Liver (tissue), 9 donors: Measurements from ENCODE around the gene KRTAP5-2. TPM values are rescaled to one million over a fixed set of nuclear protein-coding genes. Genes with fewer than 3 reads are reported as not detected.

ENCODE experiments used
- DNase-seq: peaks from one replicate; pipeline ENCODE4 v3.0.0-alpha.2; 2017; ENCODE audit warnings: low spot score
- H3K27ac ChIP-seq, 2 donors: one replicate each; pipeline ENCODE4 v1.7.0; 2013; ENCODE audit warnings: inconsistent platforms in 2 of 2, low read length in 2 of 2, control low read depth in 1 of 2, low read depth in 1 of 2, mild to moderate bottlenecking in 1 of 2
- H3K27me3 ChIP-seq, 4 donors: one replicate each; pipeline versions ENCODE4 v1.6.1 to v1.7.0; 2013; ENCODE audit warnings: low read length in 3 of 4, inconsistent platforms in 1 of 4, mild to moderate bottlenecking in 1 of 4, moderate library complexity in 1 of 4; ENCODE audit not compliant: control insufficient read depth in 4 of 4, insufficient read depth in 4 of 4
- H3K36me3 ChIP-seq, 4 donors: one replicate each; pipeline versions ENCODE4 v1.6.1 to v1.7.0; 2013; ENCODE audit warnings: low read length in 3 of 4, mild to moderate bottlenecking in 3 of 4, low read depth in 1 of 4, moderate library complexity in 1 of 4; ENCODE audit not compliant: control insufficient read depth in 4 of 4, insufficient read depth in 3 of 4
- H3K4me1 ChIP-seq, 4 donors: one replicate each; pipeline versions ENCODE4 v1.6.1 to v1.7.0; 2013; ENCODE audit warnings: low read length in 3 of 4, mild to moderate bottlenecking in 3 of 4, moderate library complexity in 1 of 4; ENCODE audit not compliant: control insufficient read depth in 4 of 4, insufficient read depth in 4 of 4
- H3K4me3 ChIP-seq, 3 donors: one replicate each; pipeline versions ENCODE4 v1.6.1 to v1.7.0; 2013; ENCODE audit warnings: low read length in 3 of 3, control low read depth in 1 of 3, low read depth in 1 of 3, mild to moderate bottlenecking in 1 of 3
- H3K9ac ChIP-seq, 2 donors: one replicate each; pipeline ENCODE4 v1.7.0; 2013; ENCODE audit warnings: low read length in 2 of 2, mild to moderate bottlenecking in 2 of 2, moderate library complexity in 2 of 2, control low read depth in 1 of 2, low read depth in 1 of 2
- H3K9me3 ChIP-seq, 4 donors: one replicate each; pipeline versions ENCODE4 v1.6.1 to v1.7.0; 2013; ENCODE audit warnings: low read length in 3 of 4; ENCODE audit not compliant: control insufficient read depth in 4 of 4
- ATF3 ChIP-seq: IDR thresholded peaks from 2 replicates; pipeline ENCODE4 v1.6.1; 2016; ENCODE audit warnings: antibody characterized with exemption
- CTCF ChIP-seq: fragments of 150-350 bp; IDR thresholded peaks from 2 replicates; pipeline ENCODE4 v1.5.1; 2017; ENCODE audit warnings: improper control_type of control experiment, low read depth, low read length; ENCODE audit not compliant: missing input control
- EGR1 ChIP-seq, 2 donors: IDR thresholded peaks; 2 replicates each; pipeline ENCODE4 v1.6.1; 2016 to 2018; ENCODE audit warnings: antibody characterized with exemption in 2 of 2, low read depth in 2 of 2
- FOXA1 ChIP-seq: IDR thresholded peaks from 2 replicates; pipeline ENCODE4 v1.6.1; 2016; ENCODE audit warnings: antibody characterized with exemption
- FOXA2 ChIP-seq: IDR thresholded peaks from 2 replicates; pipeline ENCODE4 v1.6.1; 2016; ENCODE audit warnings: antibody characterized with exemption
- GABPA ChIP-seq, 2 donors: IDR thresholded peaks in 1 of 2; conservative IDR thresholded peaks in 1 of 2; 2 replicates each; pipeline ENCODE4 v1.6.1; 2016; ENCODE audit warnings: antibody characterized with exemption in 2 of 2, mild to moderate bottlenecking in 1 of 2, moderate library complexity in 1 of 2
- HNF4A ChIP-seq, 2 donors: conservative IDR thresholded peaks; 2 replicates each; pipeline ENCODE4 v1.6.1; 2016; ENCODE audit warnings: antibody characterized with exemption in 2 of 2, mild to moderate bottlenecking in 2 of 2
- HNF4G ChIP-seq: IDR thresholded peaks from 2 replicates; pipeline ENCODE4 v1.6.1; 2016; ENCODE audit warnings: antibody characterized with exemption
- JUND ChIP-seq, 2 donors: IDR thresholded peaks; 2 replicates each; pipeline ENCODE4 v1.6.1; 2016; ENCODE audit warnings: antibody characterized with exemption in 2 of 2
- MAX ChIP-seq: IDR thresholded peaks from 2 replicates; pipeline ENCODE4 v1.6.1; 2016; ENCODE audit warnings: antibody characterized with exemption
- NR2F2 ChIP-seq: IDR thresholded peaks from 2 replicates; pipeline ENCODE4 v1.6.1; 2016; ENCODE audit warnings: antibody characterized with exemption
- RAD21 ChIP-seq, 2 donors: IDR thresholded peaks; 2 replicates each; pipeline ENCODE4 v1.6.1; 2016; ENCODE audit warnings: antibody characterized with exemption in 2 of 2, mild to moderate bottlenecking in 2 of 2
- REST ChIP-seq: IDR thresholded peaks from 2 replicates; pipeline ENCODE4 v1.6.1; 2016; ENCODE audit warnings: antibody characterized with exemption, mild to moderate bottlenecking
- RXRA ChIP-seq, 2 donors: IDR thresholded peaks; 2 replicates each; pipeline ENCODE4 v1.6.1; 2017 to 2018; ENCODE audit warnings: antibody characterized with exemption in 2 of 2, mild to moderate bottlenecking in 1 of 2
- SP1 ChIP-seq: IDR thresholded peaks from 2 replicates; pipeline ENCODE4 v1.6.1; 2018; ENCODE audit warnings: antibody characterized with exemption, mild to moderate bottlenecking
- TAF1 ChIP-seq: conservative IDR thresholded peaks from 2 replicates; pipeline ENCODE4 v1.6.1; 2016; ENCODE audit warnings: antibody characterized with exemption, mild to moderate bottlenecking
- YY1 ChIP-seq: IDR thresholded peaks from 2 replicates; pipeline ENCODE4 v1.6.1; 2016; ENCODE audit warnings: antibody characterized with exemption, mild to moderate bottlenecking
- ZBTB33 ChIP-seq: IDR thresholded peaks from 2 replicates; pipeline ENCODE4 v1.6.1; 2016; ENCODE audit warnings: antibody characterized with exemption
- WGBS: extraction: QIAGEN DNeasy Blood & Tissue Kit; methylation state at CpG from one replicate; pipeline ENCODE4 v1.1.7; 2013; 5-methylcytosine and 5-hydroxymethylcytosine counted together
- polyA plus RNA-seq, 2 donors: library from polyadenylated mRNA; stranded (reverse) in 1 of 2; unstranded in 1 of 2; fragments of 200-250 nt in 1 of 2; fragments of >200 nt in 1 of 2; fragmentation: Nextera tagmentation in 1 of 2; extraction: Ambion mirVana in 1 of 2; gene quantifications; one replicate each; pipeline versions ENCODE4 v1.2.1 to v1.2.3, GENCODE V29; 2013 to 2015
- total RNA-seq, 2 donors: library from RNA; depleted of rRNA; stranded (reverse); fragments of >200 nt; gene quantifications; one replicate each; pipeline ENCODE4 v1.2.3, GENCODE V29; 2014
- donor health status: healthy.
- donor health status: healthy.
- donor health status: healthy.
- donor health status: healthy.
- donor health status: healthy.

KRTAP5-2 gene
- total and polyA plus RNA-seq, 4 donors = 0.08 TPM; not detected in 3

- TF ChIP-seq JUND (IDR thresholded peaks at IDR 0.05) (no peak), SP1 (no peak), FOXA1 (no peak), RXRA (IDR thresholded peaks at IDR 0.05) (no peak), YY1 (no peak), CTCF (no peak), HNF4G (no peak), ATF3 (no peak), NR2F2 (no peak), EGR1 (IDR thresholded peaks at IDR 0.05; ENCODE audit: low read depth in 2 of 2) (no peak), TAF1 (no peak), FOXA2 (no peak), MAX (no peak), HNF4A (conservative IDR thresholded peaks at IDR 0.05) (no peak), RAD21 (IDR thresholded peaks at IDR 0.05) (no peak), ZBTB33 (no peak), REST (no peak), GABPA (IDR thresholded peaks at IDR 0.05 in 1 of 2, conservative IDR thresholded peaks at IDR 0.05 in 1 of 2) (no peak)
- peak overlapping the region; percentile 32 to 53 for H3K9ac ChIP-seq
- DNase-seq = no peak
- no peak overlapping the region for H3K4me3 ChIP-seq
- H3K27me3 ChIP-seq = no peaks in the 10 kb centered on the region
- H3K36me3 ChIP-seq = no peaks in the 10 kb centered on the region
- WGBS = 89% methylated on average over 15 of the region's 15 CpGs
- no peaks in the 10 kb centered on the region for H3K9me3 ChIP-seq
- peak overlapping the region; percentile 33 to 84 for H3K27ac ChIP-seq
- H3K4me1 ChIP-seq = peaks cover 3 to 23% (median 14%) of the 10 kb centered on the region in 4 donors
Observed at GRCh38 chr11:1560002-1560648, 38.0 kb downstream of the KRTAP5-2 start.
